Measurements from ENCODE around the gene PCDHGC3. TPM values are rescaled to one million over a fixed set of nuclear protein-coding genes. Genes with fewer than 3 reads are reported as not detected.

PCDHGC3 gene
- 20.4 and 27.2 TPM in 2 replicates for total RNA-seq (2014; rRNA removed; shearing (Covaris generic))
- total RNA-seq (2022) = 59.7 and 60.0 TPM in 2 replicates
- percentile 89 among the genes with signal in this experiment for Bru-seq, nascent RNA
- percentile 90 among the genes with signal in this experiment for BruChase-seq, experiment 1, labeled RNA remaining after a 6-hour chase
- BruChase-seq, experiment 2, labeled RNA remaining after a 2-hour chase = percentile 97 among the genes with signal in this experiment
- long read RNA-seq, full-length matches to known transcripts = 66 of 102 reads
- long read RNA-seq, partial matches to known transcripts = 32 of 102 reads
- long read RNA-seq, other reads (novel, unspliced or antisense) = 4 of 102 reads

- H3K4me3 ChIP-seq (ENCODE audit: low read depth, low read length, poor library complexity, severe bottlenecking) = peak within 1 kb of the TSS; percentile 79
- no peaks in the 10 kb centered on the region for H4K20me1 ChIP-seq (ENCODE audit: insufficient read depth, low read length)
- peak within 1 kb of the TSS; percentile 84 for H3K4me2 ChIP-seq (ENCODE audit: low read length)
- peaks cover 51% of the 10 kb centered on the region for H3K4me1 ChIP-seq (ENCODE audit: insufficient read depth, low read length, poor library complexity, severe bottlenecking)
- H3K9me2 ChIP-seq (ENCODE audit: insufficient read depth, low read length) = no peaks in the 10 kb centered on the region
- peaks cover 18% of the 10 kb centered on the region; the same call in 1 of the 2 replicates for H3K36me3 ChIP-seq (ENCODE audit: insufficient read depth, low read length)
- H3K79me2 ChIP-seq (ENCODE audit: insufficient read depth, low read depth, low read length) = peaks cover 43% of the 10 kb centered on the region
- no TSS peak for BruUV-seq (replicated peaks)
- H3K9me3 ChIP-seq (ENCODE audit: low read length) = no peaks in the 10 kb centered on the region
- peak within 1 kb of the TSS; percentile 50 for H3K27ac ChIP-seq (ENCODE audit: low read depth, low read length, poor library complexity, severe bottlenecking)
- peak; percentile 85 for DNase-seq (ENCODE audit: low spot score)
- H2AFZ ChIP-seq (ENCODE audit: low read length) = peak within 1 kb of the TSS; percentile 97
- ChIA-PET POLR2A (interaction anchor here (0.9 to 8.0 kb wide), 14 partner anchors 8 to 88 kb away, joined by 3 to 108 read pairs (median 8); no protein-coding TSS in a partner anchor), CTCF (ENCODE audit: unreplicated experiment) (interaction anchor here (0.5 to 3.8 kb wide), 15 partner anchors 10 to 155 kb away, joined by 3 to 23 read pairs (median 4); partner anchors contain the start of genes PCDHGA12 and TAF7)
- TF ChIP-seq EZH2phosphoT487 (IDR thresholded peaks at IDR 0.05; ENCODE audit: borderline replicate concordance, low read depth, low read length) (no peak), CTCF (conservative IDR thresholded peaks at IDR 0.05; ENCODE audit: low read length) (peak; percentile 72)
- intact Hi-C loops (cut with micrococcal nuclease; ENCODE audit: unreplicated experiment) = loop anchor here (1.0 to 5.0 kb wide), 6 partner anchors 32 to 113 kb away; partner anchors contain the start of genes PCDHGA11 and PCDHGA5
Measured at GRCh38 chr5:141475625-141476131, at the start of gene PCDHGC3. Gene PCDHGC3 (plus strand): TSS chr5:141475966. CDS start chr5:141476117, 151 bp downstream.

- H3K27ac ChIP-seq (ENCODE audit: low read depth, low read length, poor library complexity, severe bottlenecking) = no peak overlapping the region
- intact Hi-C loops (cut with micrococcal nuclease; ENCODE audit: unreplicated experiment) = no loop called here
- H3K9me3 ChIP-seq (ENCODE audit: low read length) = no peaks in the 10 kb centered on the region
- H4K20me1 ChIP-seq (ENCODE audit: insufficient read depth, low read length) = no peaks in the 10 kb centered on the region
- no peaks in the 10 kb centered on the region for H3K9me2 ChIP-seq (ENCODE audit: insufficient read depth, low read length)
- no peak overlapping the region for H3K4me3 ChIP-seq (ENCODE audit: low read depth, low read length, poor library complexity, severe bottlenecking)
- H3K79me2 ChIP-seq (ENCODE audit: insufficient read depth, low read depth, low read length) = no peaks in the 10 kb centered on the region
- TF ChIP-seq CTCF (conservative IDR thresholded peaks at IDR 0.05; ENCODE audit: low read length) (no peak), EZH2phosphoT487 (IDR thresholded peaks at IDR 0.05; ENCODE audit: borderline replicate concordance, low read depth, low read length) (no peak)
- no peak overlapping the region for H3K4me2 ChIP-seq (ENCODE audit: low read length)
- no peak for DNase-seq (ENCODE audit: low spot score)
- BruUV-seq (replicated peaks) = no TSS peak
- H3K4me1 ChIP-seq (ENCODE audit: insufficient read depth, low read length, poor library complexity, severe bottlenecking) = no peaks in the 10 kb centered on the region
- H3K36me3 ChIP-seq (ENCODE audit: insufficient read depth, low read length) = no peaks in the 10 kb centered on the region
- POLR2A ChIA-PET = interaction anchor here (0.6 to 0.7 kb wide), 3 partner anchors 18 to 140 kb away, joined by 3 to 4 read pairs (median 4); no protein-coding TSS in a partner anchor
- H2AFZ ChIP-seq (ENCODE audit: low read length) = no peak overlapping the region
- CTCF ChIA-PET (ENCODE audit: unreplicated experiment) = interaction anchor here (1.7 kb wide), 1 partner anchor 136 kb away, joined by 3 read pairs; no protein-coding TSS in a partner anchor
Measured at GRCh38 chr5:141427783-141428426, 47.9 kb upstream of the PCDHGC3 start.
